Liver (tissue), 9 donors: Measurements from ENCODE around the gene CCSAP. TPM values are rescaled to one million over a fixed set of nuclear protein-coding genes. Genes with fewer than 3 reads are reported as not detected.

Experiments
- DNase-seq: peaks from one replicate; pipeline ENCODE4 v3.0.0-alpha.2; 2017; ENCODE audit warnings: low spot score
- H3K27ac ChIP-seq, 2 donors: one replicate each; pipeline ENCODE4 v1.7.0; 2013; ENCODE audit warnings: inconsistent platforms in 2 of 2, low read length in 2 of 2, control low read depth in 1 of 2, low read depth in 1 of 2, mild to moderate bottlenecking in 1 of 2
- H3K27me3 ChIP-seq, 4 donors: one replicate each; pipeline versions ENCODE4 v1.6.1 to v1.7.0; 2013; ENCODE audit warnings: low read length in 3 of 4, inconsistent platforms in 1 of 4, mild to moderate bottlenecking in 1 of 4, moderate library complexity in 1 of 4; ENCODE audit not compliant: control insufficient read depth in 4 of 4, insufficient read depth in 4 of 4
- H3K36me3 ChIP-seq, 4 donors: one replicate each; pipeline versions ENCODE4 v1.6.1 to v1.7.0; 2013; ENCODE audit warnings: low read length in 3 of 4, mild to moderate bottlenecking in 3 of 4, low read depth in 1 of 4, moderate library complexity in 1 of 4; ENCODE audit not compliant: control insufficient read depth in 4 of 4, insufficient read depth in 3 of 4
- H3K4me1 ChIP-seq, 4 donors: one replicate each; pipeline versions ENCODE4 v1.6.1 to v1.7.0; 2013; ENCODE audit warnings: low read length in 3 of 4, mild to moderate bottlenecking in 3 of 4, moderate library complexity in 1 of 4; ENCODE audit not compliant: control insufficient read depth in 4 of 4, insufficient read depth in 4 of 4
- H3K4me3 ChIP-seq, 3 donors: one replicate each; pipeline versions ENCODE4 v1.6.1 to v1.7.0; 2013; ENCODE audit warnings: low read length in 3 of 3, control low read depth in 1 of 3, low read depth in 1 of 3, mild to moderate bottlenecking in 1 of 3
- H3K9ac ChIP-seq, 2 donors: one replicate each; pipeline ENCODE4 v1.7.0; 2013; ENCODE audit warnings: low read length in 2 of 2, mild to moderate bottlenecking in 2 of 2, moderate library complexity in 2 of 2, control low read depth in 1 of 2, low read depth in 1 of 2
- H3K9me3 ChIP-seq, 4 donors: one replicate each; pipeline versions ENCODE4 v1.6.1 to v1.7.0; 2013; ENCODE audit warnings: low read length in 3 of 4; ENCODE audit not compliant: control insufficient read depth in 4 of 4
- ATF3 ChIP-seq: IDR thresholded peaks from 2 replicates; pipeline ENCODE4 v1.6.1; 2016; ENCODE audit warnings: antibody characterized with exemption
- EGR1 ChIP-seq, 2 donors: IDR thresholded peaks; 2 replicates each; pipeline ENCODE4 v1.6.1; 2016 to 2018; ENCODE audit warnings: antibody characterized with exemption in 2 of 2, low read depth in 2 of 2
- FOXA1 ChIP-seq: IDR thresholded peaks from 2 replicates; pipeline ENCODE4 v1.6.1; 2016; ENCODE audit warnings: antibody characterized with exemption
- FOXA2 ChIP-seq: IDR thresholded peaks from 2 replicates; pipeline ENCODE4 v1.6.1; 2016; ENCODE audit warnings: antibody characterized with exemption
- GABPA ChIP-seq, 2 donors: IDR thresholded peaks in 1 of 2; conservative IDR thresholded peaks in 1 of 2; 2 replicates each; pipeline ENCODE4 v1.6.1; 2016; ENCODE audit warnings: antibody characterized with exemption in 2 of 2, mild to moderate bottlenecking in 1 of 2, moderate library complexity in 1 of 2
- HNF4A ChIP-seq, 2 donors: conservative IDR thresholded peaks; 2 replicates each; pipeline ENCODE4 v1.6.1; 2016; ENCODE audit warnings: antibody characterized with exemption in 2 of 2, mild to moderate bottlenecking in 2 of 2
- HNF4G ChIP-seq: IDR thresholded peaks from 2 replicates; pipeline ENCODE4 v1.6.1; 2016; ENCODE audit warnings: antibody characterized with exemption
- JUND ChIP-seq, 2 donors: IDR thresholded peaks; 2 replicates each; pipeline ENCODE4 v1.6.1; 2016; ENCODE audit warnings: antibody characterized with exemption in 2 of 2
- MAX ChIP-seq: IDR thresholded peaks from 2 replicates; pipeline ENCODE4 v1.6.1; 2016; ENCODE audit warnings: antibody characterized with exemption
- NR2F2 ChIP-seq: IDR thresholded peaks from 2 replicates; pipeline ENCODE4 v1.6.1; 2016; ENCODE audit warnings: antibody characterized with exemption
- RAD21 ChIP-seq, 2 donors: IDR thresholded peaks; 2 replicates each; pipeline ENCODE4 v1.6.1; 2016; ENCODE audit warnings: antibody characterized with exemption in 2 of 2, mild to moderate bottlenecking in 2 of 2
- RXRA ChIP-seq, 2 donors: IDR thresholded peaks; 2 replicates each; pipeline ENCODE4 v1.6.1; 2017 to 2018; ENCODE audit warnings: antibody characterized with exemption in 2 of 2, mild to moderate bottlenecking in 1 of 2
- SP1 ChIP-seq: IDR thresholded peaks from 2 replicates; pipeline ENCODE4 v1.6.1; 2018; ENCODE audit warnings: antibody characterized with exemption, mild to moderate bottlenecking
- TAF1 ChIP-seq: conservative IDR thresholded peaks from 2 replicates; pipeline ENCODE4 v1.6.1; 2016; ENCODE audit warnings: antibody characterized with exemption, mild to moderate bottlenecking
- YY1 ChIP-seq: IDR thresholded peaks from 2 replicates; pipeline ENCODE4 v1.6.1; 2016; ENCODE audit warnings: antibody characterized with exemption, mild to moderate bottlenecking
- ZBTB33 ChIP-seq: IDR thresholded peaks from 2 replicates; pipeline ENCODE4 v1.6.1; 2016; ENCODE audit warnings: antibody characterized with exemption
- WGBS: extraction: QIAGEN DNeasy Blood & Tissue Kit; methylation state at CpG from one replicate; pipeline ENCODE4 v1.1.7; 2013; 5-methylcytosine and 5-hydroxymethylcytosine counted together
- polyA plus RNA-seq, 2 donors: library from polyadenylated mRNA; stranded (reverse) in 1 of 2; unstranded in 1 of 2; fragments of 200-250 nt in 1 of 2; fragments of >200 nt in 1 of 2; fragmentation: Nextera tagmentation in 1 of 2; extraction: Ambion mirVana in 1 of 2; gene quantifications; one replicate each; pipeline versions ENCODE4 v1.2.1 to v1.2.3, GENCODE V29; 2013 to 2015
- total RNA-seq, 2 donors: library from RNA; depleted of rRNA; stranded (reverse); fragments of >200 nt; gene quantifications; one replicate each; pipeline ENCODE4 v1.2.3, GENCODE V29; 2014
- TF ChIP-seq, protein P1 (sequence below): fragments of 150-350 bp; IDR thresholded peaks from 2 replicates; pipeline ENCODE4 v1.5.1; 2017; ENCODE audit warnings: improper control_type of control experiment, low read depth, low read length; ENCODE audit not compliant: missing input control
- TF ChIP-seq, protein P2 (sequence below): IDR thresholded peaks from 2 replicates; pipeline ENCODE4 v1.6.1; 2016; ENCODE audit warnings: antibody characterized with exemption, mild to moderate bottlenecking
- donor health status: healthy.
- donor health status: healthy.
- donor health status: healthy.
- donor health status: healthy.
- donor health status: healthy.

CCSAP gene
- total and polyA plus RNA-seq, 4 donors, result 0.77 to 4.6 (median 1.7) TPM

GRCh38 chr1:229318056-229318455, 24.8 kb downstream of the CCSAP start:
- WGBS, result 95% methylated on average over 4 of the region's 4 CpGs
- H3K36me3 ChIP-seq, result peaks cover 0 to 12% (median 5%) of the 10 kb centered on the region in 4 donors
- no peak overlapping the region for H3K4me3 ChIP-seq
- no peak for DNase-seq
- H3K4me1 ChIP-seq, result no peaks in the 10 kb centered on the region
- TF ChIP-seq HNF4G (no peak), FOXA1 (no peak), JUND (IDR thresholded peaks at IDR 0.05) (no peak), MAX (no peak), RXRA (IDR thresholded peaks at IDR 0.05) (no peak), ZBTB33 (no peak), RAD21 (IDR thresholded peaks at IDR 0.05) (no peak), HNF4A (conservative IDR thresholded peaks at IDR 0.05) (no peak), SP1 (no peak), EGR1 (IDR thresholded peaks at IDR 0.05; ENCODE audit: low read depth in 2 of 2) (no peak), ATF3 (no peak), GABPA (IDR thresholded peaks at IDR 0.05 in 1 of 2, conservative IDR thresholded peaks at IDR 0.05 in 1 of 2) (no peak), FOXA2 (no peak), YY1 (no peak), NR2F2 (no peak), TAF1 (no peak)
- TF ChIP-seq, protein P1, sequence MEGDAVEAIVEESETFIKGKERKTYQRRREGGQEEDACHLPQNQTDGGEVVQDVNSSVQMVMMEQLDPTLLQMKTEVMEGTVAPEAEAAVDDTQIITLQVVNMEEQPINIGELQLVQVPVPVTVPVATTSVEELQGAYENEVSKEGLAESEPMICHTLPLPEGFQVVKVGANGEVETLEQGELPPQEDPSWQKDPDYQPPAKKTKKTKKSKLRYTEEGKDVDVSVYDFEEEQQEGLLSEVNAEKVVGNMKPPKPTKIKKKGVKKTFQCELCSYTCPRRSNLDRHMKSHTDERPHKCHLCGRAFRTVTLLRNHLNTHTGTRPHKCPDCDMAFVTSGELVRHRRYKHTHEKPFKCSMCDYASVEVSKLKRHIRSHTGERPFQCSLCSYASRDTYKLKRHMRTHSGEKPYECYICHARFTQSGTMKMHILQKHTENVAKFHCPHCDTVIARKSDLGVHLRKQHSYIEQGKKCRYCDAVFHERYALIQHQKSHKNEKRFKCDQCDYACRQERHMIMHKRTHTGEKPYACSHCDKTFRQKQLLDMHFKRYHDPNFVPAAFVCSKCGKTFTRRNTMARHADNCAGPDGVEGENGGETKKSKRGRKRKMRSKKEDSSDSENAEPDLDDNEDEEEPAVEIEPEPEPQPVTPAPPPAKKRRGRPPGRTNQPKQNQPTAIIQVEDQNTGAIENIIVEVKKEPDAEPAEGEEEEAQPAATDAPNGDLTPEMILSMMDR, result no peak
- TF ChIP-seq, protein P2, sequence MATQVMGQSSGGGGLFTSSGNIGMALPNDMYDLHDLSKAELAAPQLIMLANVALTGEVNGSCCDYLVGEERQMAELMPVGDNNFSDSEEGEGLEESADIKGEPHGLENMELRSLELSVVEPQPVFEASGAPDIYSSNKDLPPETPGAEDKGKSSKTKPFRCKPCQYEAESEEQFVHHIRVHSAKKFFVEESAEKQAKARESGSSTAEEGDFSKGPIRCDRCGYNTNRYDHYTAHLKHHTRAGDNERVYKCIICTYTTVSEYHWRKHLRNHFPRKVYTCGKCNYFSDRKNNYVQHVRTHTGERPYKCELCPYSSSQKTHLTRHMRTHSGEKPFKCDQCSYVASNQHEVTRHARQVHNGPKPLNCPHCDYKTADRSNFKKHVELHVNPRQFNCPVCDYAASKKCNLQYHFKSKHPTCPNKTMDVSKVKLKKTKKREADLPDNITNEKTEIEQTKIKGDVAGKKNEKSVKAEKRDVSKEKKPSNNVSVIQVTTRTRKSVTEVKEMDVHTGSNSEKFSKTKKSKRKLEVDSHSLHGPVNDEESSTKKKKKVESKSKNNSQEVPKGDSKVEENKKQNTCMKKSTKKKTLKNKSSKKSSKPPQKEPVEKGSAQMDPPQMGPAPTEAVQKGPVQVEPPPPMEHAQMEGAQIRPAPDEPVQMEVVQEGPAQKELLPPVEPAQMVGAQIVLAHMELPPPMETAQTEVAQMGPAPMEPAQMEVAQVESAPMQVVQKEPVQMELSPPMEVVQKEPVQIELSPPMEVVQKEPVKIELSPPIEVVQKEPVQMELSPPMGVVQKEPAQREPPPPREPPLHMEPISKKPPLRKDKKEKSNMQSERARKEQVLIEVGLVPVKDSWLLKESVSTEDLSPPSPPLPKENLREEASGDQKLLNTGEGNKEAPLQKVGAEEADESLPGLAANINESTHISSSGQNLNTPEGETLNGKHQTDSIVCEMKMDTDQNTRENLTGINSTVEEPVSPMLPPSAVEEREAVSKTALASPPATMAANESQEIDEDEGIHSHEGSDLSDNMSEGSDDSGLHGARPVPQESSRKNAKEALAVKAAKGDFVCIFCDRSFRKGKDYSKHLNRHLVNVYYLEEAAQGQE, result no peak
- no peaks in the 10 kb centered on the region for H3K9me3 ChIP-seq
- H3K27me3 ChIP-seq, result no peaks in the 10 kb centered on the region
- H3K27ac ChIP-seq, result no peak overlapping the region
- no peak overlapping the region for H3K9ac ChIP-seq
